Epithelial cell of esophagus (primary cell): Measurements from ENCODE around the gene THADA.

Experiments
- DNase-seq: peaks from one replicate; pipeline ENCODE4 v3.0.0; 2010; ENCODE audit warnings: low read depth
- H3K4me3 ChIP-seq: 2 replicates; pipeline ENCODE4 v1.5.1; 2011; ENCODE audit warnings: mild to moderate bottlenecking, low read length, control low read depth
- TF ChIP-seq, protein P1 (sequence below): IDR thresholded peaks from 2 replicates; pipeline ENCODE4 v1.5.1; 2011; ENCODE audit warnings: low read depth, mild to moderate bottlenecking, low read length, control low read depth, inconsistent platforms; ENCODE audit not compliant: insufficient read depth; ENCODE audit errors: missing control alignments

Gene THADA

DNA sequence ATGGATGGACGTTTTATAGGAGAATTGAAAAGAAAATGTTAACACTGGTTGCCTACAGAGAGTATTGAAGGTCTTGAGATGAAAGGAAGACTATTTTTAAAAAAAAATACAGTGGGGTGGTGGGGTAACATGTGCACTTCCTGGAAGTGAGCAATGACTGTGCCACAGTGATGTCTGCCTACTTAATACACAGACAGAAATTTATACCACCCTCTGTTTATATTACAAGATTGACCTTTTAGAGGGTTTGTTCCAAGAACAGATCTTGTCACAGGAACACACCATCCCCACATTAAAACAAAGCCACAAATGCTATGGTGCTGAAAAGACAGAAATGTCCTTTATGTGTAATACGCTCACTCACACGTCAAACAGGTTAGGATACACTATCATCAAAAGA is 87.6 kb downstream of the THADA start:
- H3K4me3 ChIP-seq, result no peak overlapping the region
- no peak for DNase-seq
- TF ChIP-seq, protein P1, sequence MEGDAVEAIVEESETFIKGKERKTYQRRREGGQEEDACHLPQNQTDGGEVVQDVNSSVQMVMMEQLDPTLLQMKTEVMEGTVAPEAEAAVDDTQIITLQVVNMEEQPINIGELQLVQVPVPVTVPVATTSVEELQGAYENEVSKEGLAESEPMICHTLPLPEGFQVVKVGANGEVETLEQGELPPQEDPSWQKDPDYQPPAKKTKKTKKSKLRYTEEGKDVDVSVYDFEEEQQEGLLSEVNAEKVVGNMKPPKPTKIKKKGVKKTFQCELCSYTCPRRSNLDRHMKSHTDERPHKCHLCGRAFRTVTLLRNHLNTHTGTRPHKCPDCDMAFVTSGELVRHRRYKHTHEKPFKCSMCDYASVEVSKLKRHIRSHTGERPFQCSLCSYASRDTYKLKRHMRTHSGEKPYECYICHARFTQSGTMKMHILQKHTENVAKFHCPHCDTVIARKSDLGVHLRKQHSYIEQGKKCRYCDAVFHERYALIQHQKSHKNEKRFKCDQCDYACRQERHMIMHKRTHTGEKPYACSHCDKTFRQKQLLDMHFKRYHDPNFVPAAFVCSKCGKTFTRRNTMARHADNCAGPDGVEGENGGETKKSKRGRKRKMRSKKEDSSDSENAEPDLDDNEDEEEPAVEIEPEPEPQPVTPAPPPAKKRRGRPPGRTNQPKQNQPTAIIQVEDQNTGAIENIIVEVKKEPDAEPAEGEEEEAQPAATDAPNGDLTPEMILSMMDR, result no peak

DNA sequence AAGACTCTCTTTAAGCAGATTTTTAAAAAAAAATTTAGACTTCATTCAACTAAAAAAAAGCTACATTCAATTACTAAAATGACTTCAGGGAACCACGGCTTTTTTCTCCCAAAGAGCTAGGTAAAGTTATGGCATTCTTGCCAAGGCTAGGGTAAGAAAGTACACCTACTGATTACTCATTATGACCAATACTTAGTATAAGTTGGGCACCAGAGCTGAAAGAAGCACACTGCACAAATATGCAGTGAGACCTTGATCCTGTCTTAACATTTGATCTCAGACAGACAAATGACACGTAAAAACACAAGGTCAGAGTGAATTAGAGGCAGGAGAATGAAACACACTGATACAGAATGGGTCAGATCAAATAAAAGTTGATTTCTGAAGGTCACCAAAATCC is 88.7 kb downstream of the THADA start:
- TF ChIP-seq, protein P1, result no peak
- DNase-seq, result peak; percentile 65
- no peak overlapping the region for H3K4me3 ChIP-seq

GRCh38 chr2:43495727-43496126 is 100.1 kb downstream of the THADA start:
- TF ChIP-seq, protein P1, result no peak
- H3K4me3 ChIP-seq, result no peak overlapping the region
- DNase-seq, result peak; percentile 74

- TF ChIP-seq, protein P1, result no peak
- DNase-seq, result no peak
- H3K4me3 ChIP-seq, result no peak overlapping the region
Measured at GRCh38 chr2:43493954-43494353, 101.9 kb downstream of the THADA start.

DNA sequence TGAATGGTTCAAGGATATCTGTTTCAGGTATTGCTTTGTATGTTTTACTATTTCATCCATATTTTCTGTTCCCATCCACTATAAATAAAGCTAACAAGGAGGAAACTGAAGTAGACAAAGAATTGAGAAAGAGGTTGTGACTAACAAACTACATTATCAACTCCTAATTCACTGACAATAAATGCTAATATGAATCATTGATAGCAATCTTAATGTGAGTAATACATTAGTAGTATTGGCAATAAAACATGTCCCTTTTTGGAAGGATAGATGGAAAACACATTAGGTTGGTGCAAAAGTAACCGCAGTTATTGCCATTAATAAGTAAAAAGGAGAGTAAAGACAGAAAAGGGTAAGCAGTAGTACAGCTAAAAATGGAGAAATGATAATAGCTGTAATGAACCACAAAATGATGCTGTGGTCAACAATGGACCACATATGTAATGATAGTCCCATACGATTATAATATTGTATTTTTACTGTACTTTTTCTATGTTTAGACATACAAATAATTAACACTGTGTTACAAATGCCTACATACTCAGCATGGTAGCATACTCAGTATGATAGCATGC is 104.7 kb downstream of the THADA start:
- DNase-seq, result peak; percentile 68
- TF ChIP-seq, protein P1, result no peak
- H3K4me3 ChIP-seq, result no peak overlapping the region

GRCh38 chr2:43490252-43490786 is 105.5 kb downstream of the THADA start:
- TF ChIP-seq, protein P1, result no peak

DNA sequence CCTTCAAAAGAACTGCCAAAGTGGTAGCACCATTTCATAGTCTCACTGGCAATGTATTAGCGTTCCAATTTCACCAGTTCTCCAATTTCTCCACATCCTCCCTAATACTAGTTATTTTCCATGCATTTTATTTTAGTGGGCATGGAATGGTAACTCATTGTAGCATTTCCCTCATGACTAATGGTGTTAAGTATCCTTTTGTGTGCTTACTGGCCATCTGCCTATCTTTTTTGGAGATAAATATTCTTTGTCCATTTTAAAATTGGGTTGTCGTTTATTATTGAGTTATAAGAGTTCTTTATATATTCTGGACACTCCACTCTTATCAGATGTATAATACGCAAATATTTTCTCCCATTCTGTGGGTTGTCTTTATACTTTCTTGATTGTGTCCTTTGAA is 107.1 kb downstream of the THADA start:
- H3K4me3 ChIP-seq, result no peak overlapping the region
- no peak for DNase-seq
- TF ChIP-seq, protein P1, result no peak

More at GRCh38 chr2:43490252-43490786, 105.5 kb downstream of the THADA start:
- DNase-seq, result no peak
- no peak overlapping the region for H3K4me3 ChIP-seq
